K562 (cell line): Measurements from ENCODE around the gene IKBKE. TPM values are rescaled to one million over a fixed set of nuclear protein-coding genes. Genes with fewer than 3 reads are reported as not detected.

Source experiments
- ATAC-seq: fragments of 200-7000 bp; cut with Tn5 transposase; 3 replicates; pipeline ENCODE4 v1.9.1; 2020; ENCODE audit warnings: moderate library complexity
- BruUV-seq: library from RNA; stranded (reverse); fragments of 400-500 nt; replicated peaks from 2 replicates; lab custom pipeline; 2021; lab: Mats Ljungman, UMichigan
- CTCF ChIA-PET: fragments of 300-600 bp; formaldehyde crosslinking; extraction: SDS; loops from one replicate; lab custom pipeline; 2021; ENCODE audit warnings: low intra/inter-chr PET ratio; lab: Yijun Ruan, JAX
- POLR2A ChIA-PET: fragments of 300-600, 350-650 bp; sonication (Branson Sonifier 250); formaldehyde crosslinking; extraction: SDS; loops from one replicate; lab custom pipeline; 2021; ENCODE audit warnings: antibody characterized with exemption, inconsistent platforms; lab: Yijun Ruan, JAX
- DNase-seq, 4 experiments: peaks; one replicate each; pipeline versions ENCODE4 v3.0.0 to v3.0.0-alpha.2; 2011 to 2018; ENCODE audit warnings: low spot score in 3 of 4, mixed read lengths in 3 of 4; ENCODE audit errors: extremely low read depth in 1 of 4
- FAIRE-seq: peaks from 2 replicates; lab custom pipeline; 2011; peaks lifted over from hg19 to GRCh38; lab: Jason Lieb, UNC
- H2AFZ ChIP-seq: 2 replicates; pipeline ENCODE4 v1.6.0; 2011; ENCODE audit warnings: low read depth, low read length, control low read depth, inconsistent platforms
- H3K27ac ChIP-seq: fragments of 200-600 bp; 3 replicates; pipeline ENCODE4 v1.8.0; 2011; ENCODE audit warnings: low read depth, mild to moderate bottlenecking, control low read depth, inconsistent platforms, low read length, moderate library complexity, mixed read lengths; ENCODE audit errors: extremely low read depth
- H3K27me3 ChIP-seq, 2 experiments: fragments of 300-600 bp in 1 of 2; 2 replicates in 1 of 2; 3 replicates in 1 of 2; pipeline versions ENCODE4 v1.6.0 to v1.8.0; 2011; ENCODE audit warnings: inconsistent platforms in 2 of 2, low read length in 2 of 2, mild to moderate bottlenecking in 1 of 2, mixed read lengths in 1 of 2, moderate library complexity in 1 of 2; ENCODE audit not compliant: control insufficient read depth in 2 of 2, insufficient read depth in 2 of 2
- H3K36me3 ChIP-seq: fragments of 300-600 bp; 3 replicates; pipeline ENCODE4 v1.8.0; 2011; ENCODE audit warnings: mild to moderate bottlenecking, low read length, inconsistent platforms; ENCODE audit not compliant: control insufficient read depth, insufficient read depth
- H3K4me1 ChIP-seq, 2 experiments: fragments of 200-600 bp in 1 of 2; replicated peaks in 1 of 2; 2 replicates in 1 of 2; 3 replicates in 1 of 2; pipeline versions ENCODE4 v1.5.1 to v1.8.0; 2011; ENCODE audit warnings: inconsistent platforms in 2 of 2, low read length in 2 of 2, mild to moderate bottlenecking in 1 of 2, mixed read lengths in 1 of 2, moderate library complexity in 1 of 2; ENCODE audit not compliant: control insufficient read depth in 2 of 2, insufficient read depth in 2 of 2
- H3K4me2 ChIP-seq: 2 replicates; pipeline ENCODE4 v1.6.1; 2011; ENCODE audit warnings: low read length, control low read depth, inconsistent platforms, mixed read lengths; ENCODE audit not compliant: insufficient read depth
- H3K4me3 ChIP-seq: fragments of 200-600 bp; sonication (generic), shearing (Covaris generic); 2 replicates; pipeline ENCODE4 v1.5.1; 2016; ENCODE audit warnings: control low read depth, inconsistent platforms
- H3K79me2 ChIP-seq: fragments of 200-600 bp; 3 replicates; pipeline ENCODE4 v1.8.0; 2011; ENCODE audit warnings: low read length, inconsistent platforms; ENCODE audit not compliant: control insufficient read depth, insufficient read depth
- H3K9ac ChIP-seq, 2 experiments: 2 replicates each; pipeline versions ENCODE4 v1.6.0 to v1.6.1; 2011; ENCODE audit warnings: low read depth in 2 of 2, low read length in 2 of 2, control low read depth in 1 of 2, inconsistent platforms in 1 of 2, mild to moderate bottlenecking in 1 of 2, mixed read lengths in 1 of 2; ENCODE audit not compliant: insufficient read depth in 1 of 2
- H3K9me1 ChIP-seq: one replicate; pipeline ENCODE4 v1.6.0; 2011; ENCODE audit warnings: inconsistent platforms, mild to moderate bottlenecking, low read length, moderate library complexity; ENCODE audit not compliant: control insufficient read depth, insufficient read depth
- H3K9me3 ChIP-seq: replicated peaks from 2 replicates; pipeline ENCODE4 v1.5.1; 2011; ENCODE audit warnings: low read depth, low read length, inconsistent platforms; ENCODE audit not compliant: control insufficient read depth, insufficient read depth
- H4K20me1 ChIP-seq: replicated peaks from 2 replicates; pipeline ENCODE4 v1.6.1; 2011; ENCODE audit warnings: low read length, inconsistent platforms, mixed read lengths; ENCODE audit not compliant: control insufficient read depth, insufficient read depth
- CEBPB ChIP-seq: fragments of 450-650 bp; IDR thresholded peaks from 2 replicates; pipeline ENCODE4 v1.6.1; 2016; ENCODE audit warnings: missing genetic modification characterization, missing compliant biosample characterization
- CEBPG ChIP-seq, 3 experiments: fragments of 200-800 bp in 1 of 3; sonication (Bioruptor generic) in 1 of 3; sonication (generic) in 1 of 3; formaldehyde crosslinking in 1 of 3; IDR thresholded peaks in 2 of 3; conservative IDR thresholded peaks in 1 of 3; 2 replicates each; pipeline versions ENCODE4 v1.6.1 to v1.8.0; 2016 to 2022; ENCODE audit warnings: missing compliant biosample characterization in 2 of 3, missing genetic modification characterization in 2 of 3, mild to moderate bottlenecking in 1 of 3, missing genetic modification reagents in 1 of 3
- CREBBP ChIP-seq: IDR thresholded peaks from one replicate; pipeline ENCODE4 v1.6.1; 2012; ENCODE audit warnings: low read depth, mild to moderate bottlenecking, control low read depth, inconsistent platforms, low read length
- CREM ChIP-seq: IDR thresholded peaks from 2 replicates; pipeline ENCODE4 v1.6.1; 2014; ENCODE audit warnings: antibody characterized with exemption, low read depth
- DDX20 ChIP-seq: fragments of 450-650 bp; IDR thresholded peaks from 2 replicates; pipeline ENCODE4 v1.6.1; 2016; ENCODE audit warnings: missing genetic modification characterization, low read depth, mild to moderate bottlenecking, missing compliant biosample characterization, moderate library complexity
- E2F6 ChIP-seq, 2 experiments: IDR thresholded peaks; 2 replicates each; pipeline ENCODE4 v1.6.1; 2011; ENCODE audit warnings: borderline replicate concordance in 1 of 2, control low read depth in 1 of 2, low read depth in 1 of 2, low read length in 1 of 2, mild to moderate bottlenecking in 1 of 2, mixed read lengths in 1 of 2, moderate library complexity in 1 of 2; ENCODE audit not compliant: insufficient read depth in 1 of 2, insufficient read length in 1 of 2, poor library complexity in 1 of 2, severe bottlenecking in 1 of 2; ENCODE audit errors: extremely low read depth in 1 of 2
- FOXK1 ChIP-seq: sonication (generic); formaldehyde crosslinking; IDR thresholded peaks from 2 replicates; pipeline ENCODE4 v1.8.0; 2022; ENCODE audit warnings: missing genetic modification reagents, mild to moderate bottlenecking, borderline replicate concordance
- GABPA ChIP-seq: fragments of 200-800 bp; sonication (Bioruptor generic); conservative IDR thresholded peaks from 2 replicates; pipeline ENCODE4 v1.6.1; 2016; ENCODE audit warnings: low read depth, missing genetic modification characterization, missing compliant biosample characterization
- GATAD2A ChIP-seq: fragments of 450-650 bp; IDR thresholded peaks from 2 replicates; pipeline ENCODE4 v1.6.1; 2017
- KLF10 ChIP-seq: fragments of 250-450 bp; sonication (Bioruptor Pico); IDR thresholded peaks from 2 replicates; pipeline ENCODE4 v1.6.1; 2021; ENCODE audit warnings: matching md5 sums
- L3MBTL2 ChIP-seq: fragments of 450-650 bp; IDR thresholded peaks from 2 replicates; pipeline ENCODE4 v1.6.1; 2016; ENCODE audit warnings: mild to moderate bottlenecking, moderate library complexity
- MAX ChIP-seq: sonication (generic); formaldehyde crosslinking; IDR thresholded peaks from 2 replicates; pipeline ENCODE4 v1.9.0; 2022; ENCODE audit warnings: mild to moderate bottlenecking, missing genetic modification reagents
- MTA2 ChIP-seq: fragments of 450-650 bp; IDR thresholded peaks from 2 replicates; pipeline ENCODE4 v1.6.1; 2016; ENCODE audit warnings: low read depth
- NEUROD1 ChIP-seq: fragments of 150-350 bp; IDR thresholded peaks from 2 replicates; pipeline ENCODE4 v1.6.1; 2014; ENCODE audit warnings: borderline replicate concordance, low read length, low read depth; ENCODE audit not compliant: partially characterized antibody
- NRF1 ChIP-seq, 2 experiments: fragments of 450-650 bp; IDR thresholded peaks in 1 of 2; conservative IDR thresholded peaks in 1 of 2; 2 replicates each; pipeline ENCODE4 v1.6.1; 2014; ENCODE audit warnings: mild to moderate bottlenecking in 2 of 2
- SPI1 ChIP-seq: IDR thresholded peaks from 2 replicates; pipeline ENCODE4 v1.6.1; 2011; ENCODE audit warnings: low read depth, low read length, control low read depth, borderline replicate concordance
- ZSCAN29 ChIP-seq: fragments of 450-650 bp; IDR thresholded peaks from 2 replicates; pipeline ENCODE4 v1.6.1; 2017
- WGBS: fragments of 100-300 bp; shearing (Covaris generic); methylation state at CpG from one replicate; pipeline ENCODE4 v1.1.6; 2016; ENCODE audit warnings: low coverage, mixed read lengths; ENCODE audit not compliant: insufficient coverage; ENCODE audit errors: missing lambda C conversion rate; 5-methylcytosine and 5-hydroxymethylcytosine counted together
- in situ Hi-C: fragments of 300-500 bp; cut with MboI; formaldehyde crosslinking; loops from 4 replicates; pipeline ENCODE4 v1.15.0; 2018; ENCODE audit warnings: inconsistent platforms, mixed read lengths
- intact Hi-C: fragments of 100-400 bp; cut with micrococcal nuclease; formaldehyde crosslinking; loops from 2 replicates; pipeline ENCODE4 v1.14.2; 2022
- polyA plus RNA-seq, 8 experiments: library from polyadenylated mRNA; depleted of rRNA in 4 of 8; stranded (reverse) in 5 of 8; unstranded in 3 of 8; fragments of >200 nt; fragmentation: Nextera tagmentation in 2 of 8; fragmentation: Illumina TruSeq in 1 of 8; extraction: Ambion mirVana in 2 of 8; extraction: Trizol in 1 of 8; gene quantifications; 2 replicates each; pipeline versions ENCODE4 v1.2.1 to v1.2.3, GENCODE V29; 2011 to 2014; ENCODE audit warnings: inconsistent platforms in 1 of 8, missing spikeins in 1 of 8
- total RNA-seq, 7 experiments: library from RNA; depleted of rRNA in 6 of 7; stranded (reverse); fragments of >200 nt in 6 of 7; fragmentation: Illumina TruSeq in 2 of 7; extraction: Trizol in 2 of 7; gene quantifications; 2 replicates each; pipeline versions ENCODE4 v1.2.1 to v1.2.3, GENCODE V29; 2011 to 2021; ENCODE audit warnings: low replicate concordance in 1 of 7
- TF ChIP-seq, protein P1 (sequence below): IDR thresholded peaks from 2 replicates; pipeline ENCODE4 v1.6.1; 2012; ENCODE audit warnings: low read depth, low read length, improper control_type of control experiment, borderline replicate concordance

The IKBKE gene
- total and polyA plus RNA-seq, 9 of the 15 experiments (the other 6 are each of a cell fraction or from before 2014, with no cell fraction given): 2.3 to 9.0 (median 4.8) TPM

DNA sequence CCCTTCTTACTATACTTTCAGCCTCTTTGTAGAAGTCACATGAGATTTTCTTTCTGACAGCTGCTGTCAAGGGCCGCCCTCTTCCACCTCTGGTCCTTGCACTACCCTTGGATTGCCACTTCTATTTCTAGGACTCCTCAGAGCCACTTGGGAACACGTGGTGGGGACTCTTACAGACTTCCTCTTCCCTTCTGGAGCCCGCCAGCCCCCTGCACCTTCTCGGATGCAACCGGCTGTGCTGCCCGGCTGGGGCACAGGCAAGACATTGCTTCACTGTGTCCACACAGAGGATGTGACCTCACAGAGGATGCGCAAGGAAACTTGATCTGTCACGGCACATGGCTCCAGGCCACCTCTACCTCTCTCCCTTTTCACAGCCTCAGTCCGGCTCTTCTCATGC, 2.4 kb upstream of the IKBKE start:
- DNase-seq: no peak
- FAIRE-seq: no peak
- WGBS: 27% methylated on average over 9 of the region's 9 CpGs
- ChIA-PET POLR2A (no interaction called here), CTCF (no interaction called here)
- no peak overlapping the region for H3K4me3 ChIP-seq
- in situ Hi-C loops: no loop called here
- H3K9me1 ChIP-seq: no peaks in the 10 kb centered on the region
- peak; percentile 19 for ATAC-seq
- no peaks in the 10 kb centered on the region for H3K79me2 ChIP-seq
- BruUV-seq: no TSS peak
- H3K4me1 ChIP-seq: peaks cover 28 to 36% of the 10 kb centered on the region in 2 experiments
- no peaks in the 10 kb centered on the region for H3K36me3 ChIP-seq
- peak overlapping the region; percentile 19; the same call in 1 of the 2 replicates for H2AFZ ChIP-seq
- no peaks in the 10 kb centered on the region for H3K9me3 ChIP-seq
- intact Hi-C loops: no loop called here
- no peaks in the 10 kb centered on the region for H4K20me1 ChIP-seq
- no peak overlapping the region for H3K9ac ChIP-seq
- no peak overlapping the region for H3K27ac ChIP-seq
- H3K4me2 ChIP-seq: no peak overlapping the region
- H3K27me3 ChIP-seq: peaks cover 0 to 5% of the 10 kb centered on the region in 2 experiments; a peak in 2 of 5 replicates
- TF ChIP-seq MTA2 (no peak), GATAD2A (no peak), FOXK1 (CRISPR knock-in tag) (no peak), E2F6 (IDR thresholded peaks at IDR 0.05; ENCODE audit: borderline replicate concordance in 1 of 2, extremely low read depth in 1 of 2, insufficient read depth in 1 of 2, insufficient read length in 1 of 2, low read depth in 1 of 2, low read length in 1 of 2, poor library complexity in 1 of 2, severe bottlenecking in 1 of 2) (peak in 1 of 2 experiments; percentile 47), DDX20 (no peak), CREBBP (no peak), NEUROD1 (no peak), KLF10 (CRISPR knock-in tag) (no peak), L3MBTL2 (peak; percentile 39), CEBPB (tag) (peak; percentile 58), ZSCAN29 (no peak), MAX (CRISPR knock-in tag) (peak; percentile 65), CEBPG (CRISPR knock-in tag; IDR thresholded peaks at IDR 0.05) (peak; percentile 60; the same call in 1 of the 2 replicates), CEBPG (tag; conservative IDR thresholded peaks at IDR 0.05 in 1 of 2, IDR thresholded peaks at IDR 0.05 in 1 of 2) (peak in 1 of 2 experiments; percentile 48; a peak in 2 of 4 replicates), SPI1 (peak; percentile 47; the same call in 1 of the 2 replicates), CREM (peak; percentile 46; the same call in 1 of the 2 replicates), NRF1 (conservative IDR thresholded peaks at IDR 0.05 in 1 of 2, IDR thresholded peaks at IDR 0.05 in 1 of 2) (peak; percentile 75 to 78), GABPA (peak; percentile 65)
- TF ChIP-seq, protein P1, sequence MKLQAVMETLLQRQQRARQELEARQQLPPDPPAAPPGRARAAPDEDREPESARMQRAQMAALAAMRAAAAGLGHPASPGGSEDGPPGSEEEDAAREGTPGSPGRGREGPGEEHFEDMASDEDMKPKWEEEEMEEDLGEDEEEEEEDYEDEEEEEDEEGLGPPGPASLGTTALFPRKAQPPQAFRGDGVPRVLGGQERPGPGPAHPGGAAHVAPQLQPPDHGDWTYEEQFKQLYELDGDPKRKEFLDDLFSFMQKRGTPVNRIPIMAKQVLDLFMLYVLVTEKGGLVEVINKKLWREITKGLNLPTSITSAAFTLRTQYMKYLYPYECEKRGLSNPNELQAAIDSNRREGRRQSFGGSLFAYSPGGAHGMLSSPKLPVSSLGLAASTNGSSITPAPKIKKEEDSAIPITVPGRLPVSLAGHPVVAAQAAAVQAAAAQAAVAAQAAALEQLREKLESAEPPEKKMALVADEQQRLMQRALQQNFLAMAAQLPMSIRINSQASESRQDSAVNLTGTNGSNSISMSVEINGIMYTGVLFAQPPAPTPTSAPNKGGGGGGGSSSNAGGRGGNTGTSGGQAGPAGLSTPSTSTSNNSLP: no peak
